Measurements from ENCODE around the gene RORC. TPM values are rescaled to one million over a fixed set of nuclear protein-coding genes. Genes with fewer than 3 reads are reported as not detected.
"Not testable (repeated sequence)": the region's sequence is repeated elsewhere in the genome, so short reads cannot be mapped to it uniquely, and the experiment has no call there.

The RORC gene
- total RNA-seq, 1 experiment from 2014 or later: 1.3 TPM

GRCh38 chr1:151774256-151774922, 57.2 kb downstream of the RORC start:
- no peaks in the 10 kb centered on the region for H4K20me1 ChIP-seq (ENCODE audit: insufficient read depth)
- no peaks in the 10 kb centered on the region for H3K9me3 ChIP-seq (ENCODE audit: control insufficient read depth in 1 of 2, insufficient read depth in 1 of 2, low read depth in 1 of 2, low read length in 2 of 2)
- no peak overlapping the region for H3K4me3 ChIP-seq (replicated peaks in 1 of 2; ENCODE audit: low read depth in 1 of 2, low read length in 2 of 2)
- H3K9ac ChIP-seq (ENCODE audit: low read length): no peak overlapping the region
- no peak for ATAC-seq
- BruUV-seq (replicated peaks): no TSS peak
- peaks cover 0 to 5% of the 10 kb centered on the region in 2 experiments; a peak in 1 of 4 replicates for H3K4me1 ChIP-seq (ENCODE audit: control insufficient read depth in 1 of 2, insufficient read depth in 2 of 2, low read length in 2 of 2)
- H2AFZ ChIP-seq (ENCODE audit: low read depth, low read length, poor library complexity, severe bottlenecking): no peak overlapping the region
- intact Hi-C loops (cut with micrococcal nuclease): no loop called here
- H3K27me3 ChIP-seq (ENCODE audit: insufficient read depth, low read length): no peaks in the 10 kb centered on the region
- TF ChIP-seq POLR2AphosphoS5 (IDR thresholded peaks at IDR 0.05; ENCODE audit: low read depth, low read length): no peak
- no peak for TF ChIP-seq SIN3A (IDR thresholded peaks at IDR 0.05; ENCODE audit: low read depth)
- no peak for TF ChIP-seq RAD21 (IDR thresholded peaks at IDR 0.05; ENCODE audit: low read depth)
- H3K36me3 ChIP-seq (ENCODE audit: control insufficient read depth in 1 of 2, insufficient read depth in 2 of 2, low read length in 2 of 2): peaks cover 0 to 3% of the 10 kb centered on the region in 2 experiments; a peak in 1 of 4 replicates
- no peak overlapping the region for H3K4me2 ChIP-seq (ENCODE audit: low read length)
- ChIA-PET CTCF (no interaction called here), RAD21 (ENCODE audit: low non-redundant PET in 1 of 2, low total read pairs in 2 of 2, uncharacterized antibody in 2 of 2, unreplicated experiment in 2 of 2) (no interaction called here), POLR2A (no interaction called here)
- H3K27ac ChIP-seq (ENCODE audit: low read depth, low read length): no peak overlapping the region
- H3K79me2 ChIP-seq (ENCODE audit: insufficient read depth, low read length): no peaks in the 10 kb centered on the region
- H3K9me2 ChIP-seq (ENCODE audit: insufficient read depth): no peaks in the 10 kb centered on the region
- DNase-seq (ENCODE audit: low read depth, low spot score): no peak

GRCh38 chr1:151773702-151774101, 57.9 kb downstream of the RORC start:
- Histone ChIP-seq H3K9me2 (ENCODE audit: insufficient read depth) (no peaks in the 10 kb centered on the region), H3K79me2 (ENCODE audit: insufficient read depth, low read length) (no peaks in the 10 kb centered on the region), H3K9me3 (ENCODE audit: control insufficient read depth in 1 of 2, insufficient read depth in 1 of 2, low read depth in 1 of 2, low read length in 2 of 2) (no peaks in the 10 kb centered on the region), H3K27me3 (ENCODE audit: insufficient read depth, low read length) (no peaks in the 10 kb centered on the region), H3K9ac (ENCODE audit: low read length) (no peak overlapping the region), H3K27ac (ENCODE audit: low read depth, low read length) (no peak overlapping the region), H3K4me3 (replicated peaks in 1 of 2; ENCODE audit: low read depth in 1 of 2, low read length in 2 of 2) (no peak overlapping the region), H4K20me1 (ENCODE audit: insufficient read depth) (no peaks in the 10 kb centered on the region), H2AFZ (ENCODE audit: low read depth, low read length, poor library complexity, severe bottlenecking) (no peak overlapping the region), H3K4me1 (ENCODE audit: control insufficient read depth in 1 of 2, insufficient read depth in 2 of 2, low read length in 2 of 2) (peaks cover 0 to 5% of the 10 kb centered on the region in 2 experiments; a peak in 1 of 4 replicates), H3K4me2 (ENCODE audit: low read length) (no peak overlapping the region), H3K36me3 (ENCODE audit: control insufficient read depth in 1 of 2, insufficient read depth in 2 of 2, low read length in 2 of 2) (peaks cover 0 to 3% of the 10 kb centered on the region in 2 experiments; a peak in 1 of 4 replicates)
- ChIA-PET RAD21 (ENCODE audit: low non-redundant PET in 1 of 2, low total read pairs in 2 of 2, uncharacterized antibody in 2 of 2, unreplicated experiment in 2 of 2) (no interaction called here), POLR2A (no interaction called here), CTCF (no interaction called here)
- no peak for ATAC-seq
- intact Hi-C loops (cut with micrococcal nuclease): no loop called here
- no TSS peak for BruUV-seq (replicated peaks)
- TF ChIP-seq FOSL1 (IDR thresholded peaks at IDR 0.05; ENCODE audit: low read depth) (peak; percentile 34; the same call in 1 of the 2 replicates), REST (IDR thresholded peaks at IDR 0.05; ENCODE audit: low read depth) (no peak), SRF (IDR thresholded peaks at IDR 0.05; ENCODE audit: low read depth) (0 out of 2 replicates have a peak, but pooled peaks have one; percentile 18)
- no peak for DNase-seq (ENCODE audit: low read depth, low spot score)

- ATAC-seq; H3K9ac ChIP-seq (ENCODE audit: low read length); H4K20me1 ChIP-seq (ENCODE audit: insufficient read depth); intact Hi-C loops (cut with micrococcal nuclease); CTCF ChIA-PET; DNase-seq (ENCODE audit: low read depth, low spot score); H3K36me3 ChIP-seq (ENCODE audit: control insufficient read depth in 1 of 2, insufficient read depth in 2 of 2, low read length in 2 of 2); RAD21 ChIA-PET (ENCODE audit: low non-redundant PET in 1 of 2, low total read pairs in 2 of 2, uncharacterized antibody in 2 of 2, unreplicated experiment in 2 of 2); H3K79me2 ChIP-seq (ENCODE audit: insufficient read depth, low read length); BruUV-seq (replicated peaks); H3K9me2 ChIP-seq (ENCODE audit: insufficient read depth); H3K27ac ChIP-seq (ENCODE audit: low read depth, low read length); H3K9me3 ChIP-seq (ENCODE audit: control insufficient read depth in 1 of 2, insufficient read depth in 1 of 2, low read depth in 1 of 2, low read length in 2 of 2); H2AFZ ChIP-seq (ENCODE audit: low read depth, low read length, poor library complexity, severe bottlenecking); H3K27me3 ChIP-seq (ENCODE audit: insufficient read depth, low read length); H3K4me2 ChIP-seq (ENCODE audit: low read length); POLR2A ChIA-PET; H3K4me3 ChIP-seq (replicated peaks in 1 of 2; ENCODE audit: low read depth in 1 of 2, low read length in 2 of 2): not testable (repeated sequence)
- H3K4me1 ChIP-seq (ENCODE audit: control insufficient read depth in 1 of 2, insufficient read depth in 2 of 2, low read length in 2 of 2): peaks cover 8 to 19% of the 10 kb centered on the region in 2 experiments; a peak in 3 of 4 replicates
Observed at GRCh38 chr1:151769270-151769669, 62.3 kb downstream of the RORC start.
